Measurements from ENCODE around the gene S100P. TPM values are rescaled to one million over a fixed set of nuclear protein-coding genes. Genes with fewer than 3 reads are reported as not detected.

The S100P gene
- total RNA-seq, 2 experiments from 2014 or later, result 8.5 to 10.0 TPM

GRCh38 chr4:6705646-6706045, 12.0 kb downstream of the S100P start:
- Mint-ChIP-seq H3K4me3 (peak overlapping the region; percentile 48), H3K27me3 (ENCODE audit: low read depth) (no peaks in the 10 kb centered on the region), H3K9me3 (peaks cover 6% of the 10 kb centered on the region), H3K27ac (peak overlapping the region; percentile 94), H3K4me1 (ENCODE audit: low read depth) (peaks cover 60% of the 10 kb centered on the region), H3K36me3 (ENCODE audit: low read depth) (peaks cover 45% of the 10 kb centered on the region)
- intact Hi-C loops (cut with micrococcal nuclease), result loop anchor here (1.0 kb wide), 2 partner anchors 9 to 31 kb away; a partner anchor contains a TSS
- CTCF ChIA-PET, result interaction anchor here (1.1 to 11.7 kb wide), 4 partner anchors 11 to 168 kb away, joined by 4 to 96 read pairs (median 14); partner anchors contain the start of gene S100P
- peak; percentile 65 for DNase-seq

- DNase-seq, result no peak
- Mint-ChIP-seq H3K4me3 (peak overlapping the region; percentile 57), H3K4me1 (ENCODE audit: low read depth) (peaks cover 64% of the 10 kb centered on the region), H3K27me3 (ENCODE audit: low read depth) (no peaks in the 10 kb centered on the region), H3K27ac (peak overlapping the region; percentile 94), H3K36me3 (ENCODE audit: low read depth) (peaks cover 45% of the 10 kb centered on the region), H3K9me3 (peaks cover 6% of the 10 kb centered on the region)
- CTCF ChIA-PET, result interaction anchor here (0.7 to 11.7 kb wide), 5 partner anchors 10 to 186 kb away, joined by 3 to 96 read pairs (median 9); a partner anchor contains a TSS
- intact Hi-C loops (cut with micrococcal nuclease), result no loop called here
These were observed 12.5 kb downstream of the S100P start for GRCh38 chr4:6706173-6706572.

GRCh38 chr4:6709230-6710114, 15.8 kb downstream of the S100P start, which contains the start of gene MRFAP1L1:
TSS of gene MRFAP1L1 (minus strand) at chr4:6709865. CDS start at chr4:6709629, 236 bp downstream.
- Mint-ChIP-seq H3K4me3 (peak within 1 kb of the TSS; percentile 98), H3K27ac (peak within 1 kb of the TSS; percentile 98), H3K9me3 (peaks cover 4% of the 10 kb centered on the region), H3K27me3 (ENCODE audit: low read depth) (no peaks in the 10 kb centered on the region), H3K36me3 (ENCODE audit: low read depth) (peaks cover 35% of the 10 kb centered on the region), H3K4me1 (ENCODE audit: low read depth) (peaks cover 49% of the 10 kb centered on the region)
- CTCF ChIA-PET, result interaction anchor here (0.7 to 11.7 kb wide), 4 partner anchors 14 to 163 kb away, joined by 3 to 96 read pairs (median 7); a partner anchor contains a TSS
- peak; percentile 98 for DNase-seq
- intact Hi-C loops (cut with micrococcal nuclease), result loop anchor here (1.0 to 2.0 kb wide), 5 partner anchors 8 to 73 kb away; partner anchors contain the start of genes KIAA0232 and MRFAP1

GRCh38 chr4:6710282-6710681, 16.6 kb downstream of the S100P start:
- intact Hi-C loops (cut with micrococcal nuclease), result no loop called here

GRCh38 chr4:6710996-6711395, 17.3 kb downstream of the S100P start:
- Mint-ChIP-seq H3K27me3 (ENCODE audit: low read depth) (no peaks in the 10 kb centered on the region), H3K4me3 (no peak overlapping the region), H3K36me3 (ENCODE audit: low read depth) (peaks cover 27% of the 10 kb centered on the region), H3K27ac (no peak overlapping the region), H3K9me3 (no peaks in the 10 kb centered on the region), H3K4me1 (ENCODE audit: low read depth) (peaks cover 43% of the 10 kb centered on the region)
- intact Hi-C loops (cut with micrococcal nuclease), result no loop called here
- CTCF ChIA-PET, result interaction anchor here (11.7 kb wide), 1 partner anchor 35 kb away, joined by 96 read pairs; a partner anchor contains a TSS
- no peak for DNase-seq

More at GRCh38 chr4:6710282-6710681, 16.6 kb downstream of the S100P start:
- CTCF ChIA-PET, result interaction anchor here (0.7 to 11.7 kb wide), 3 partner anchors 19 to 163 kb away, joined by 3 to 96 read pairs (median 5); a partner anchor contains a TSS
- H3K9me3 Mint-ChIP-seq, result peaks cover 3% of the 10 kb centered on the region
- H3K27me3 Mint-ChIP-seq (ENCODE audit: low read depth), result no peaks in the 10 kb centered on the region
- peak overlapping the region; percentile 98 for H3K27ac Mint-ChIP-seq
- H3K36me3 Mint-ChIP-seq (ENCODE audit: low read depth), result peaks cover 28% of the 10 kb centered on the region
- H3K4me3 Mint-ChIP-seq, result peak overlapping the region; percentile 98
- no peak for DNase-seq
- peaks cover 45% of the 10 kb centered on the region for H3K4me1 Mint-ChIP-seq (ENCODE audit: low read depth)

- Mint-ChIP-seq H3K9me3 (no peaks in the 10 kb centered on the region), H3K27me3 (ENCODE audit: low read depth) (no peaks in the 10 kb centered on the region), H3K4me3 (peak overlapping the region; percentile 25), H3K36me3 (ENCODE audit: low read depth) (peaks cover 2% of the 10 kb centered on the region), H3K27ac (no peak overlapping the region), H3K4me1 (ENCODE audit: low read depth) (peaks cover 32% of the 10 kb centered on the region)
- DNase-seq, result no peak
- CTCF ChIA-PET, result interaction anchor here (0.7 to 5.5 kb wide), 2 partner anchors 25 to 40 kb away, joined by 3 to 33 read pairs; no protein-coding TSS in a partner anchor
- intact Hi-C loops (cut with micrococcal nuclease), result loop anchor here (5.0 kb wide), 1 partner anchor 143 kb away; no protein-coding TSS in a partner anchor
These were observed 21.3 kb downstream of the S100P start for GRCh38 chr4:6714954-6715353.

- peaks cover 32% of the 10 kb centered on the region for H3K4me1 Mint-ChIP-seq (ENCODE audit: low read depth)
- DNase-seq, result no peak
- peak overlapping the region; percentile 96 for H3K4me3 Mint-ChIP-seq
These were observed 22.0 kb downstream of the S100P start for GRCh38 chr4:6715704-6716017.

GRCh38 chr4:6716018-6716911, 22.6 kb downstream of the S100P start, which contains the start of gene BLOC1S4:
TSS of gene BLOC1S4 (plus strand) at chr4:6716174. CDS start at chr4:6716210, 36 bp downstream.
- DNase-seq, result peak; percentile 88
- Mint-ChIP-seq H3K27ac (peak within 1 kb of the TSS; percentile 95), H3K4me1 (ENCODE audit: low read depth) (peaks cover 26% of the 10 kb centered on the region), H3K4me3 (peak within 1 kb of the TSS; percentile 96), H3K27me3 (ENCODE audit: low read depth) (no peaks in the 10 kb centered on the region), H3K36me3 (ENCODE audit: low read depth) (peaks cover 2% of the 10 kb centered on the region), H3K9me3 (no peaks in the 10 kb centered on the region)
- intact Hi-C loops (cut with micrococcal nuclease), result loop anchor here (1.0 to 5.0 kb wide), 7 partner anchors 42 to 352 kb away; partner anchors contain the start of genes GRPEL1, MRFAP1 and TADA2B
- CTCF ChIA-PET, result interaction anchor here (0.5 to 7.0 kb wide), 11 partner anchors 8 to 357 kb away, joined by 3 to 179 read pairs (median 7); partner anchors contain the start of gene TADA2B

More at GRCh38 chr4:6715704-6716017, 22.0 kb downstream of the S100P start:
- no peaks in the 10 kb centered on the region for H3K27me3 Mint-ChIP-seq (ENCODE audit: low read depth)
- peak overlapping the region; percentile 95 for H3K27ac Mint-ChIP-seq
- intact Hi-C loops (cut with micrococcal nuclease), result loop anchor here (1.0 to 5.0 kb wide), 7 partner anchors 41 to 353 kb away; partner anchors contain the start of genes GRPEL1, MRFAP1 and TADA2B
- H3K36me3 Mint-ChIP-seq (ENCODE audit: low read depth), result peaks cover 2% of the 10 kb centered on the region
- CTCF ChIA-PET, result interaction anchor here (0.5 to 7.0 kb wide), 3 partner anchors 24 to 158 kb away, joined by 3 to 179 read pairs (median 33); no protein-coding TSS in a partner anchor
- H3K9me3 Mint-ChIP-seq, result no peaks in the 10 kb centered on the region

- Mint-ChIP-seq H3K36me3 (ENCODE audit: low read depth) (peaks cover 2% of the 10 kb centered on the region), H3K4me1 (ENCODE audit: low read depth) (peaks cover 24% of the 10 kb centered on the region), H3K27me3 (ENCODE audit: low read depth) (no peaks in the 10 kb centered on the region), H3K9me3 (no peaks in the 10 kb centered on the region), H3K27ac (peak overlapping the region; percentile 81), H3K4me3 (peak overlapping the region; percentile 96)
- no peak for DNase-seq
- intact Hi-C loops (cut with micrococcal nuclease), result loop anchor here (1.0 to 5.0 kb wide), 8 partner anchors 8 to 351 kb away; partner anchors contain the start of genes GRPEL1, MRFAP1, MRFAP1L1 and TADA2B
- CTCF ChIA-PET, result interaction anchor here (0.7 to 7.0 kb wide), 15 partner anchors 9 to 356 kb away, joined by 3 to 179 read pairs (median 4); partner anchors contain the start of gene TADA2B
These were observed 23.4 kb downstream of the S100P start for GRCh38 chr4:6716958-6717655.

- DNase-seq, result no peak
- intact Hi-C loops (cut with micrococcal nuclease), result loop anchor here (5.0 kb wide), 1 partner anchor 147 kb away; no protein-coding TSS in a partner anchor
- Mint-ChIP-seq H3K4me3 (peak overlapping the region; percentile 26), H3K27ac (no peak overlapping the region), H3K4me1 (ENCODE audit: low read depth) (peaks cover 24% of the 10 kb centered on the region), H3K36me3 (ENCODE audit: low read depth) (peaks cover 2% of the 10 kb centered on the region), H3K9me3 (no peaks in the 10 kb centered on the region), H3K27me3 (ENCODE audit: low read depth) (no peaks in the 10 kb centered on the region)
- CTCF ChIA-PET, result interaction anchor here (0.7 to 7.0 kb wide), 17 partner anchors 12 to 351 kb away, joined by 3 to 179 read pairs (median 4); no protein-coding TSS in a partner anchor
These were observed 25.4 kb downstream of the S100P start for GRCh38 chr4:6718932-6719610.
